ENCODE results near the gene IGDCC3.

The IGDCC3 gene

GRCh38 chr15:65344914-65345275, 32.9 kb downstream of the IGDCC3 start:
- in situ Hi-C loops (cut with HindIII; ENCODE audit: low sequenced_read_pairs) = no loop called here

GRCh38 chr15:65344214-65344913, 33.4 kb downstream of the IGDCC3 start:
- in situ Hi-C loops (cut with HindIII; ENCODE audit: low sequenced_read_pairs) = no loop called here

- in situ Hi-C loops (cut with HindIII; ENCODE audit: low sequenced_read_pairs) = no loop called here
Measured at GRCh38 chr15:65343374-65343981, 34.3 kb downstream of the IGDCC3 start.

GRCh38 chr15:65342493-65342892, 35.3 kb downstream of the IGDCC3 start:
- in situ Hi-C loops (cut with HindIII; ENCODE audit: low sequenced_read_pairs) = no loop called here

- in situ Hi-C loops (cut with HindIII; ENCODE audit: low sequenced_read_pairs) = no loop called here
Measured at GRCh38 chr15:65339920-65340319, 37.9 kb downstream of the IGDCC3 start.

GRCh38 chr15:65339416-65339815, 38.4 kb downstream of the IGDCC3 start:
- in situ Hi-C loops (cut with HindIII; ENCODE audit: low sequenced_read_pairs) = no loop called here

GRCh38 chr15:65338823-65339222, 39.0 kb downstream of the IGDCC3 start:
- in situ Hi-C loops (cut with HindIII; ENCODE audit: low sequenced_read_pairs) = no loop called here

- in situ Hi-C loops (cut with HindIII; ENCODE audit: low sequenced_read_pairs) = no loop called here
Measured at GRCh38 chr15:65338366-65338765, 39.4 kb downstream of the IGDCC3 start.

GRCh38 chr15:65337436-65338070, 40.2 kb downstream of the IGDCC3 start:
- in situ Hi-C loops (cut with HindIII; ENCODE audit: low sequenced_read_pairs) = no loop called here

GRCh38 chr15:65336493-65337435, 41.0 kb downstream of the IGDCC3 start:
- in situ Hi-C loops (cut with HindIII; ENCODE audit: low sequenced_read_pairs) = no loop called here

GRCh38 chr15:65335278-65336055, 42.3 kb downstream of the IGDCC3 start:
- in situ Hi-C loops (cut with HindIII; ENCODE audit: low sequenced_read_pairs) = no loop called here

- in situ Hi-C loops (cut with HindIII; ENCODE audit: low sequenced_read_pairs) = no loop called here
Measured at GRCh38 chr15:65334586-65335231, 43.1 kb downstream of the IGDCC3 start.

GRCh38 chr15:65333856-65334255, 43.9 kb downstream of the IGDCC3 start:
- in situ Hi-C loops (cut with HindIII; ENCODE audit: low sequenced_read_pairs) = no loop called here

- in situ Hi-C loops (cut with HindIII; ENCODE audit: low sequenced_read_pairs) = no loop called here
Measured at GRCh38 chr15:65333148-65333820, 44.5 kb downstream of the IGDCC3 start.

GRCh38 chr15:65332391-65333147, 45.2 kb downstream of the IGDCC3 start:
- in situ Hi-C loops (cut with HindIII; ENCODE audit: low sequenced_read_pairs) = no loop called here

GRCh38 chr15:65331811-65332210, 46.0 kb downstream of the IGDCC3 start:
- in situ Hi-C loops (cut with HindIII; ENCODE audit: low sequenced_read_pairs) = no loop called here

GRCh38 chr15:65330934-65331645, 46.7 kb downstream of the IGDCC3 start:
- in situ Hi-C loops (cut with HindIII; ENCODE audit: low sequenced_read_pairs) = no loop called here
